Osteoblast (primary cell): ENCODE measurements around the gene SECISBP2L. TPM values are rescaled to one million over a fixed set of nuclear protein-coding genes. Genes with fewer than 3 reads are reported as not detected.

Experiments
- DNase-seq: peaks from one replicate; pipeline ENCODE4 v3.0.0; 2011; ENCODE audit warnings: low spot score, mixed read lengths; ENCODE audit not compliant: insufficient read length; ENCODE audit errors: missing footprints
- H2AFZ ChIP-seq: 2 replicates; pipeline ENCODE4 v1.6.0; 2011; ENCODE audit warnings: mild to moderate bottlenecking, low read length
- H3K27ac ChIP-seq: 2 replicates; pipeline ENCODE4 v1.5.1; 2011; ENCODE audit warnings: mild to moderate bottlenecking, low read depth, low read length, moderate library complexity
- H3K27me3 ChIP-seq: 2 replicates; pipeline ENCODE4 v1.6.0; 2012; ENCODE audit warnings: mild to moderate bottlenecking, control low read depth, inconsistent platforms, low read length, moderate library complexity; ENCODE audit not compliant: insufficient read depth
- H3K36me3 ChIP-seq: 2 replicates; pipeline ENCODE4 v1.5.1; 2011; ENCODE audit warnings: mild to moderate bottlenecking, low read length, control low read depth, moderate library complexity; ENCODE audit not compliant: insufficient read depth
- H3K4me1 ChIP-seq: 2 replicates; pipeline ENCODE4 v1.5.1; 2011; ENCODE audit warnings: mild to moderate bottlenecking, low read length, control low read depth, moderate library complexity; ENCODE audit not compliant: insufficient read depth
- H3K4me2 ChIP-seq: 2 replicates; pipeline ENCODE4 v1.6.0; 2011; ENCODE audit warnings: mild to moderate bottlenecking, low read length; ENCODE audit not compliant: insufficient read depth
- H3K4me3 ChIP-seq: fragments of 200-600 bp; sonication (generic); 3 replicates; pipeline ENCODE4 v1.5.1; 2012; ENCODE audit warnings: mild to moderate bottlenecking, low read length, inconsistent platforms; ENCODE audit not compliant: insufficient read depth
- H3K79me2 ChIP-seq: 2 replicates; pipeline ENCODE4 v1.6.0; 2012; ENCODE audit warnings: mild to moderate bottlenecking, low read length, control low read depth, inconsistent platforms; ENCODE audit not compliant: insufficient read depth
- H3K9me3 ChIP-seq: 2 replicates; pipeline ENCODE4 v1.5.1; 2011; ENCODE audit warnings: low read depth, low read length, control low read depth
- H4K20me1 ChIP-seq: 2 replicates; pipeline ENCODE4 v1.6.0; 2012; ENCODE audit warnings: mild to moderate bottlenecking, low read length, control low read depth; ENCODE audit not compliant: insufficient read depth
- CTCF ChIP-seq: IDR thresholded peaks from 2 replicates; pipeline ENCODE4 v1.5.1; 2011; ENCODE audit warnings: mild to moderate bottlenecking, low read depth, low read length, moderate library complexity; ENCODE audit errors: extremely low read depth
- small RNA-seq: library from RNA; depleted of rRNA; stranded (forward); fragments of <200 nt; gene quantifications from one replicate; pipeline ENCODE3, GENCODE V24; 2012
- total RNA-seq: library from RNA; depleted of rRNA; stranded (reverse); fragments of >200 nt; gene quantifications from 2 replicates; pipeline ENCODE4 v1.2.3, GENCODE V29; 2012

The SECISBP2L gene
- total RNA-seq, 1 donor: 42.3 TPM

GRCh38 chr15:48941904-48942303 is 104.3 kb downstream of the SECISBP2L start:
- no peak for TF ChIP-seq CTCF
- Histone ChIP-seq H3K4me3 (no peak overlapping the region), H3K36me3 (no peaks in the 10 kb centered on the region), H3K4me1 (peaks cover 47% of the 10 kb centered on the region), H3K27me3 (no peaks in the 10 kb centered on the region), H4K20me1 (no peaks in the 10 kb centered on the region), H3K9me3 (no peaks in the 10 kb centered on the region), H3K27ac (no peak overlapping the region), H2AFZ (no peak overlapping the region), H3K79me2 (no peaks in the 10 kb centered on the region), H3K4me2 (no peak overlapping the region)
- DNase-seq: no peak

DNA sequence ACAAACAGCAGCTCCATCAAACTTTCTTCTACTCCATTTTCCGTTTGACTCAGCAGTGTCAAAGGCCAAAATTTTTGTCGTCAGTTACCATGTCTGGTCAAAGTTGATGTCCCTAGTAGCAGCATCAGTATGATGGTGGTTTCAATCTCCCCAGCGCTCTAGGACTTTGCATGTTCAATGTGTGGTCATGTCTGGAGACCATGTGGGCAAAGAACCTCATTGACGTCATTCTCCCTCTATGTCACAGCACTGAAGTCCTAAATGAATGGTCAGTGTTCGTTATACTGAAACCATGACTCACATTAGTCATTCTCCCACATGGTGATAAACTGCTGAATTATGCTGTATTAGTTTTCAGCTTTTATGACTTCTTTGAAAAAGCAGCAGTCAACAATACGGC is 105.7 kb downstream of the SECISBP2L start:
- Histone ChIP-seq H3K4me2 (peak overlapping the region; percentile 69), H3K27me3 (no peaks in the 10 kb centered on the region), H3K36me3 (no peaks in the 10 kb centered on the region), H3K9me3 (no peaks in the 10 kb centered on the region), H3K4me3 (no peak overlapping the region), H2AFZ (peak overlapping the region; percentile 73), H3K79me2 (no peaks in the 10 kb centered on the region), H3K27ac (peak overlapping the region; percentile 96), H3K4me1 (peaks cover 52% of the 10 kb centered on the region), H4K20me1 (no peaks in the 10 kb centered on the region)
- TF ChIP-seq CTCF: no peak
- DNase-seq: no peak

DNA sequence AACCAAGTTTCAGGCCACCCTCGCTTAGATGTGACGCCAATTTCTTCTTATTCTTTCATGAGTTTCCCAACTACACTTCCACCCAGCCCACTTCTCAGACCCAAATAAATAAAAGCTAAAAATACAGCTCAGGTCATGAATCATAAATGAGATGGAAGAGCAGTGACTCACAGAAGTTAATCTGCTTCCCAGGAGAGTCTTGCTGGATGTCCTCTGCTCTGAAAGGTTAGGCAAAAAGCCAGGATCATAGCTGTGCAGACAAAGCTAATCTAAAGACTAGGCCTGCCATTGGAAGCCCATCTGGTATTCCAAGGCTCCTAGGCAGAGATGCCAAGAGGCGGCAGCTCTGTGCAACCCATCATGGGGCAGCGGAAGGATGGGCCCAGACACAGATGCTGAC is 106.6 kb downstream of the SECISBP2L start:
- H3K27me3 ChIP-seq: no peaks in the 10 kb centered on the region
- no peak for TF ChIP-seq CTCF
- no peaks in the 10 kb centered on the region for H3K9me3 ChIP-seq
- H3K4me2 ChIP-seq: peak overlapping the region; percentile 49
- no peak for DNase-seq
- H2AFZ ChIP-seq: no peak overlapping the region
- peak overlapping the region; percentile 96 for H3K27ac ChIP-seq
- H3K36me3 ChIP-seq: no peaks in the 10 kb centered on the region
- no peaks in the 10 kb centered on the region for H4K20me1 ChIP-seq
- no peak overlapping the region for H3K4me3 ChIP-seq
- H3K4me1 ChIP-seq: peaks cover 56% of the 10 kb centered on the region
- H3K79me2 ChIP-seq: no peaks in the 10 kb centered on the region

Small RNA genes within 50 kb of the gene (small RNA-seq; reads per million reads assigned to genes)
- not detected for gene RF00019

Other genes starting within 250 kb of the SECISBP2L start
- gene CEP152, start 235.4 kb downstream of the SECISBP2L start, total RNA-seq: 4.3 and 5.0 TPM in 2 replicates
- gene EID1, start 168.3 kb downstream of the SECISBP2L start, total RNA-seq: 193 and 206 TPM in 2 replicates
- gene SHC4, start 82.5 kb downstream of the SECISBP2L start, total RNA-seq: 0.72 and 1.5 TPM in 2 replicates
- gene COPS2, start 109.2 kb upstream of the SECISBP2L start, total RNA-seq: 101 and 104 TPM in 2 replicates
- 44.2 and 53.0 TPM in 2 replicates for gene GALK2, start 123.8 kb upstream of the SECISBP2L start, total RNA-seq